HUES48 (cell line): Measurements from ENCODE around the gene ROR1.

Experiments
- H3K27ac ChIP-seq: one replicate; pipeline ENCODE4 v1.7.0; 2013; ENCODE audit warnings: low read depth, low read length, inconsistent platforms
- H3K27me3 ChIP-seq: 2 replicates; pipeline ENCODE4 v1.6.1; 2013; ENCODE audit warnings: mild to moderate bottlenecking, low read length; ENCODE audit not compliant: control insufficient read depth, insufficient read depth
- H3K36me3 ChIP-seq: 2 replicates; pipeline ENCODE4 v1.6.1; 2013; ENCODE audit warnings: low read length; ENCODE audit not compliant: control insufficient read depth, insufficient read depth
- H3K4me1 ChIP-seq: 2 replicates; pipeline ENCODE4 v1.6.1; 2013; ENCODE audit warnings: mild to moderate bottlenecking, low read length; ENCODE audit not compliant: control insufficient read depth, insufficient read depth
- H3K4me3 ChIP-seq: 2 replicates; pipeline ENCODE4 v1.5.1; 2013; ENCODE audit warnings: mild to moderate bottlenecking, low read depth, low read length
- H3K9ac ChIP-seq: 2 replicates; pipeline ENCODE4 v1.6.1; 2013; ENCODE audit warnings: mild to moderate bottlenecking, low read depth, low read length, moderate library complexity
- H3K9me3 ChIP-seq: 2 replicates; pipeline ENCODE4 v1.6.1; 2013; ENCODE audit warnings: low read length; ENCODE audit not compliant: control insufficient read depth, insufficient read depth

Gene ROR1

DNA sequence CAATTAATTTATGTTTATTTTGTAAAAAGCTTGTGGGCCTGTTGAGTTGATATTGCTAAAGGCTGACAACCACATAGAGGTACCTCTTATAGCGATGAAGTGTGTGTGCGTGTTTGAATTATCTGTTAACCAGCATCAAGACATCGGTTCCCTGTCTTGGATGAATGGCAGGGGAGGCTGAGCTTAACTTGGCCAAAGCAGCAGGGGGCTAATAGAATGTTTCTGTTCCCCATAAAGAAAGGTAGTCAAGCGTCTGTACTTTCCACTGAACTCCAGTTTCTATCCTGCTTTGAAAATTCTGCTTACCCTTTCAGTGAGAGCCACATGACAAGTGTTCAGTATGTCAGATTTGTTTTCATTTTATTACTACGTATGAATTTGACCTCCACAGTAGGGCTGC is 63.0 kb downstream of the ROR1 start:
- Histone ChIP-seq H3K36me3 (no peaks in the 10 kb centered on the region), H3K9me3 (no peaks in the 10 kb centered on the region), H3K9ac (no peak overlapping the region), H3K4me1 (peaks cover 74% of the 10 kb centered on the region), H3K27ac (peak overlapping the region; percentile 23), H3K27me3 (no peaks in the 10 kb centered on the region), H3K4me3 (no peak overlapping the region)

DNA sequence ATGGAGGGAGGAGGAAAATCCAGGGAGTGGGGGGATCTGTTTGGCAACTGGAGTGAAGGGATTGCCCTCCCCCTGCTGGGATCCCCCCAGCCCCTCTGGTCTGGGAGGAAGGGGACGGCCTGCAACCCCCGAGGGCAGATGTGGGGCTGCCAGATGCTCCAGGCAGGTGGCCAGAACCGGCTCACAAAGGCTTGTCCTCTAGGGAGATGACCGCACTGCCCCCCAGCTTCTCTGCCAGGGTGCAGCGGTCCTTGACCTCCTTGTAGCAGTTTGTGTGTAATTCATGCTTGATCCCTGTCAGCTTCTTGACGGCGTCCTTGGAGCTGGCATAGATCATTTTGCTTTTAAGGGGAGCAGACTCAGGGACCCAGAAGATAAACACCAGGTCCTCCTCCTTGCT is 69.2 kb downstream of the ROR1 start:
- H3K27ac ChIP-seq, result peak overlapping the region; percentile 36
- no peaks in the 10 kb centered on the region for H3K9me3 ChIP-seq
- H3K36me3 ChIP-seq, result no peaks in the 10 kb centered on the region
- peaks cover 84% of the 10 kb centered on the region for H3K4me1 ChIP-seq
- no peak overlapping the region for H3K4me3 ChIP-seq
- H3K27me3 ChIP-seq, result no peaks in the 10 kb centered on the region
- no peak overlapping the region for H3K9ac ChIP-seq

DNA sequence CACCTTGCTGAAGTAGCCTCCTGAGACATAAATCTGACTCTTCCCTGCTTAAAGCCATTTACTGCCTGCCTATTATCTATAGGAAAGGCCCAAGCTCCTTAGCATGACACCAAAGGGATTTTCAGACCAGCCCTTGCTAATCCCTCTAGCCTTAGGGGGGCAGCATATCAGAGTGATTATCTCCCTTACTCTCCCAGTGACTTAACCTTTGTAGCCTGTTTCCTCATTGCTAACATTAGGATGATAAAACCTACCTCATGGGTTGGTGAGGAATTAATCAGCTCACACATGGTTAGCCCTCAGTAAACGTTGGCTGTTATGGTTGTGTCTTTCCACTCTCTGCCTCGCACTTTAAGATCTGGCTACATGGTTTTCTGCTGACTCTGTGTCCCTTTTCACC is 70.1 kb downstream of the ROR1 start:
- H3K4me1 ChIP-seq, result peaks cover 89% of the 10 kb centered on the region
- H3K27ac ChIP-seq, result peak overlapping the region; percentile 56
- no peak overlapping the region for H3K4me3 ChIP-seq
- no peaks in the 10 kb centered on the region for H3K36me3 ChIP-seq
- H3K9me3 ChIP-seq, result no peaks in the 10 kb centered on the region
- no peak overlapping the region for H3K9ac ChIP-seq
- no peaks in the 10 kb centered on the region for H3K27me3 ChIP-seq

DNA sequence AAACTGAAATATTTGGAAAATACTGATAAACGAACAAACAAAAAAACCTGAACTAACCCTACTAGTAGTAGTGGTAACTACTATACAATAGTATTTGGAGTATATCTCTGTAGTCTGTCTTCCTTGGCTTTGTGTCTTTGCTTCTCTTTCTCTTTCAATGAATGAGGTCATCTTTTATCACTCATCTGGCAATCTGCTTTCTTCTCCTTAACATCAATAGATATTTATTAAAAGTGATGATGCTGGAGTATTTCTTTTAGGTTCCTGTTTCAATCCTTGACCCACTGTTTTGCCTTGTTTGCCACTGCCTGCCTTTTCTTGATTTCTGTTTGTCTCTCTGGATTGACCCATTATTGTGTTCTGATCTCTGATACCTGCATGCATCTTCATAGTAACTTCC is 71.5 kb downstream of the ROR1 start:
- Histone ChIP-seq H3K27ac (no peak overlapping the region), H3K9me3 (no peaks in the 10 kb centered on the region), H3K36me3 (no peaks in the 10 kb centered on the region), H3K27me3 (no peaks in the 10 kb centered on the region), H3K9ac (no peak overlapping the region), H3K4me3 (no peak overlapping the region), H3K4me1 (peaks cover 91% of the 10 kb centered on the region)

DNA sequence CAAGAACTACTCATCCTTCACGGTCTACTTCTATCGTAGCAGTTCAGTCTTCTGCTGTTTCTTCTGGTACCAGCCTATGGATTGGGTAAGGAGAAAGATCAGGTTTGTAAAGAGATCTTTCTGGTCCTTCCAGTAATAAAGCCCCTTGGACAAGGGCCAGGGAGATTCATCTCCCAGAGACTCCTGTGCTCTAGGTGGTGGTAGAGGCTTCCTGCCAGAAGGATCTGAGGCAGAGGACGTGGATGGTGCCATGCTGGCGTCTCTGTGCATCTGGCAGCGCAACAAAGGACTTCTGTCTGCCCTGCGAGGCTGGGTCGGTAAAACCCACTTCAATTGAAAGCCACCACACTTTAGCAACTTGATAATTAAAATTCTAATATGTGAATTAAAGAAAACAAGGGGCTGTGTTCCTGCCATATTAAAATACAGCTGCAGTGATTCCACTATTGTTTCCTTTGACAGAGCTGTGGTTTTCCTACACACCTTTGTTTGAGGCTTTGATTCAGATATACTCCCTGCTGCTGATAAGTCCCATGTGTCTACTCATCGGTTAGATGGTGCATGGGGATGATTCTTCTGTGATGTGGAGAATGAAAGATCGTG is 73.6 kb downstream of the ROR1 start:
- Histone ChIP-seq H3K27me3 (no peaks in the 10 kb centered on the region), H3K4me1 (peaks cover 77% of the 10 kb centered on the region)

DNA sequence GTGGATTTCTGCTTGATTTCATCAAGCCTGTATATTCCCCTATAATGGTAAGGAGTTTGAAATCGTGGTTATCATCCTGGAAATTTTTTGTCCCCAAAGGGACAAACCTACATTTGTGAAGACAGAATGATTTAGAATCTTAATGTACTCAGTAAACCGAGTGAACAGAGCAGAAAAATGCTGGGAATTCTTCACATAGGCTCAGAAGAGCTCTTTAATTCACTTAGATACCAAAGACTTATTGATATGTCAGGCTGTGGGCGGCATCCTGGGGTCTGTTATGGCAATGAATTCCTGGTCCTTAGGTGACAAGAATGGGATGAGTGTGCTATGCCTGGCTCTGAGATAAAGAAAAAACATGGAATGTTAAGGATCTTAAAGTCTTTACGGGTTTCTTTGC is 74.9 kb downstream of the ROR1 start:
- no peaks in the 10 kb centered on the region for H3K27me3 ChIP-seq
- H3K27ac ChIP-seq, result peak overlapping the region; percentile 16
- H3K4me3 ChIP-seq, result no peak overlapping the region
- no peaks in the 10 kb centered on the region for H3K36me3 ChIP-seq
- H3K9ac ChIP-seq, result no peak overlapping the region
- H3K4me1 ChIP-seq, result peaks cover 64% of the 10 kb centered on the region
- H3K9me3 ChIP-seq, result no peaks in the 10 kb centered on the region

More for the DNA sequence above, 73.6 kb downstream of the ROR1 start:
- H3K36me3 ChIP-seq, result no peaks in the 10 kb centered on the region
- H3K4me3 ChIP-seq, result no peak overlapping the region
- H3K27ac ChIP-seq, result no peak overlapping the region
- H3K9ac ChIP-seq, result no peak overlapping the region
- H3K9me3 ChIP-seq, result no peaks in the 10 kb centered on the region

DNA sequence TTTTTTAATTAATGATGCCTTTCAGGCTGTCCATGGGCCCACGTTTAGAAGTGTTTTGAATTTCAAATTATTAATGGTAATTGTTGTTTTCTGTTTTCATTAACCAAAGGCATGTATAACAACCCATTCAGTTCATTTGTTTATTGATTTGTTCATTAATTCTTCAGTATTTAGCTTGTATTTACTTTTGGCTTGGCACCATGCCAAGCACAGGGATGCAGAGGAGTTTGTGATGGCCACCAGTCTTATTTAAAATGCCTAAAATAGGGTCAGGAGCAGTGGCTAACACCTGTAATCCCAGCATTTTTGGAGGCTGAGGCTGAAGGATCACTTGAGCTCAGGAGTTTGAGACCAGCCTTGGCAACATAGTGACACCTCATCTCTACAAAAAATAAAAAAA is 75.3 kb downstream of the ROR1 start:
- Histone ChIP-seq H3K9ac (no peak overlapping the region), H3K9me3 (no peaks in the 10 kb centered on the region), H3K4me1 (peaks cover 60% of the 10 kb centered on the region), H3K4me3 (no peak overlapping the region), H3K27me3 (no peaks in the 10 kb centered on the region), H3K27ac (peak overlapping the region; percentile 16), H3K36me3 (no peaks in the 10 kb centered on the region)

DNA sequence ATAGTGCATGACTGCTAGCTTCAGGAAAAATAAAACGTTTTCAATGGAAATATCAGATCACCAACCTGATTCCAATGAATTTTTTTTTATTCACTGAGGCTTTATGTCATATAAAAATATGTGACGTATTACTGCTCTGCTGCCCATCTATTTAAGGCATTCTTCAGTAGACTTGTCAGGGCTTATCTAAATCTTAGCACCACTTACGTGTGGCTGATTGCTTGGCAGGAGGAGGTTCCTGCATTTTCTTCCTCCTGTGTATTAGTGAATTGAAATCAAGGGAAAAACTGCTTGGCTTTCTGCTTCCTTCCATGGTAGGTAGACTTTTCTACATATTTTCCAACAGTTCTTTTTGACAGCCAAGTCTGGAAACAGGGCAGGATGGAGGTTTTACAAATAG is 80.3 kb downstream of the ROR1 start:
- Histone ChIP-seq H3K27me3 (no peaks in the 10 kb centered on the region), H3K36me3 (no peaks in the 10 kb centered on the region), H3K4me1 (peaks cover 43% of the 10 kb centered on the region), H3K9me3 (no peaks in the 10 kb centered on the region), H3K4me3 (no peak overlapping the region), H3K27ac (no peak overlapping the region), H3K9ac (no peak overlapping the region)

DNA sequence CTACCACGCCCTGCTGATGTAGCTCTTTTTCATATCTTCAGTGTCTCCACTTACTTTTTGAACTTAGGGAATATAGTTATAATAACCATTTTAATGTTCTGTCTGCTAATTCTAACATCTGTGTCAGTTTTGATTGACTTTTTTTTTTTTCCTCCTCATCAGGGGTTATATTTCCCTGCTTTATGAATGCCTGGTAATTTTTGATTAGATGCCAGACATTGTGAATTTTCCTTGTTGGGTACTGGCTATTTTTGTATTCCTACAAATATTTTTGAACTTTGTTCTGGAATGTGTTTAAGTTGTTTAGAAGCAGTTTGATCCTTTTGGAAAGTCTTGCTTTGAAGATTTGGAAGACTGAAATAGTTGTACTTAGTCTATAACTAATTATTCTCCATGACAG is 82.1 kb downstream of the ROR1 start:
- Histone ChIP-seq H3K27me3 (no peaks in the 10 kb centered on the region), H3K9me3 (no peaks in the 10 kb centered on the region), H3K4me3 (no peak overlapping the region), H3K9ac (no peak overlapping the region), H3K27ac (no peak overlapping the region), H3K36me3 (no peaks in the 10 kb centered on the region), H3K4me1 (peaks cover 43% of the 10 kb centered on the region)

DNA sequence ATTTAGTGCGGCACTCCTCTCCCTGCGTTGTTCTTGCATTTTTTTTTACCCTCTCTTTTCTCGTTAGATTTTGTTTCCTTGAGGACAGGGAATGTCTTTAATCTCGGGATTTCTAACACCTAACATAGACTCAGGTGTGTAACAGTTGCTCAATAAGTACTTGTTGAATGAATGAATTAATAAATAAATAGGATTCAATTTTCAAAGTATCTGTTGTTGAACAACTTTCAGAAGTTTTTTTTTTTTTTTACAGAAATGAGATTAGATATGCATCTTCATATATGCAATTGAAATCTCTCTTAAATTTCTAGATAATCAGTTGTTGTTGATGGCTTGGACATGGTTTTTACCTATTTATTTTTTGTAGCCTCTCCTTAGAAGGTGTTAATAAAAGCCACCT is 83.1 kb downstream of the ROR1 start:
- Histone ChIP-seq H3K9me3 (no peaks in the 10 kb centered on the region), H3K27ac (no peak overlapping the region), H3K9ac (no peak overlapping the region), H3K36me3 (no peaks in the 10 kb centered on the region), H3K4me1 (peaks cover 38% of the 10 kb centered on the region), H3K27me3 (no peaks in the 10 kb centered on the region), H3K4me3 (no peak overlapping the region)

DNA sequence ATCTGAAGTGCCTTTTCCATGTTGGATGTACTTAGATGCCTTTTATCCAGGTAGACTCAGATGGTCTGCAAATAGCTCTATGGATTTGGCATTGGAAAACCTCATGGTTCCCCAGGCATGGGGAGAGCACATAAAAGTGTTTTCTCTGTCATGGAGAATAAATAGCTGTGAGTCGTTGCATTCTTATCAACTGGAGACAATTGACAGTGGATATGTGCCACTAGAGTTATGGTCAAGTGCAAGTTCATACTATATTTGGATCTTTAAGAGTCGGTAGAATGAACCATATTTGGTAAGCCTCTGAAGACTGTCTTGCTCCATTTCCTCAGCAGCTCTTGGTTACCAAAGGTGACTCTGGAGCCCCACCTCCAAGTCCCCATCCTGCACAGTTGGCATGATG is 83.7 kb downstream of the ROR1 start:
- Histone ChIP-seq H3K4me1 (peaks cover 38% of the 10 kb centered on the region), H3K36me3 (no peaks in the 10 kb centered on the region), H3K9me3 (no peaks in the 10 kb centered on the region), H3K27ac (peak overlapping the region; percentile 33), H3K9ac (no peak overlapping the region), H3K27me3 (no peaks in the 10 kb centered on the region), H3K4me3 (no peak overlapping the region)

DNA sequence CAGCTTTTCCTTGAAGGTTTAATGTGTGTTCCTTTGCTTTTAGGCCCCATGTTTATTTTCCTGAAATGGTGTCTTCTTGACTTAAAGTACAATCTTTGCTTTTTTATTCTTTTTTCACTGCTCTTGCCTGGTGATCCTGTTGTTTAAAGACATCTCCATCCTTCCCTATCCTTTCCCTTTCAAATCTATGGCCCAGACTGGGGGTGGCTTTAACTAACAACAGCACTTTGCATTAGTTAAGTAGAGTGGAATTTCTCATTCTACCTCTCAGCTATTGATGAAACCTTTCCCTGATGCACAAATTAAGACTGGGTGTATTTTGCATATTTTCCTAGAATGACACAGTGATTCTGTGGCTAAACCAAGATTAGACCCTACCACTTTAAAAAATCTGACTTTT is 84.3 kb downstream of the ROR1 start:
- no peaks in the 10 kb centered on the region for H3K9me3 ChIP-seq
- no peaks in the 10 kb centered on the region for H3K27me3 ChIP-seq
- peak overlapping the region; percentile 3; the same call in 1 of the 2 replicates for H3K4me3 ChIP-seq
- H3K9ac ChIP-seq, result no peak overlapping the region
- H3K27ac ChIP-seq, result peak overlapping the region; percentile 33
- H3K36me3 ChIP-seq, result no peaks in the 10 kb centered on the region
- peaks cover 38% of the 10 kb centered on the region for H3K4me1 ChIP-seq
